Nephron progenitor cell (in vitro differentiated cells): ENCODE measurements around the gene SERPINA3.

Experiments
- DNase-seq: peaks from one replicate; pipeline ENCODE4 v3.0.0; 2021
- H3K27ac Mint-ChIP-seq: 2 replicates; pipeline ENCODE4 v1.8.0; 2021; ENCODE audit warnings: mild to moderate bottlenecking, moderate library complexity, mixed read lengths
- H3K27me3 Mint-ChIP-seq: 2 replicates; pipeline ENCODE4 v1.8.0; 2021; ENCODE audit warnings: mild to moderate bottlenecking, low read depth, mixed read lengths; ENCODE audit not compliant: poor library complexity
- H3K36me3 Mint-ChIP-seq: 2 replicates; pipeline ENCODE4 v1.8.0; 2021; ENCODE audit warnings: low read depth, mixed read lengths
- H3K4me1 Mint-ChIP-seq: 2 replicates; pipeline ENCODE4 v1.8.0; 2021; ENCODE audit warnings: mixed read lengths
- H3K4me3 Mint-ChIP-seq: 2 replicates; pipeline ENCODE4 v1.8.0; 2021; ENCODE audit warnings: mild to moderate bottlenecking, moderate library complexity, mixed read lengths
- H3K9me3 Mint-ChIP-seq: 2 replicates; pipeline ENCODE4 v1.8.0; 2021; ENCODE audit warnings: mild to moderate bottlenecking, moderate library complexity, mixed read lengths
- TF ChIP-seq, protein P1 (sequence below): fragments of 200-600 bp; sonication (generic); IDR thresholded peaks from 2 replicates; pipeline ENCODE4 v1.5.0; 2021; ENCODE audit warnings: antibody characterized with exemption

Gene SERPINA3

GRCh38 chr14:94612174-94612573, at the start of gene SERPINA3:
Gene SERPINA3, plus strand, starts transcription at chr14:94612391. Its CDS starts 2,051 bp downstream, at chr14:94614442.
- Mint-ChIP-seq H3K36me3 (no peaks in the 10 kb centered on the region), H3K27ac (no peak within 1 kb of the TSS), H3K27me3 (peaks cover 12% of the 10 kb centered on the region), H3K4me3 (no peak within 1 kb of the TSS), H3K9me3 (peaks cover 17% of the 10 kb centered on the region), H3K4me1 (peaks cover 4% of the 10 kb centered on the region)
- TF ChIP-seq, protein P1, sequence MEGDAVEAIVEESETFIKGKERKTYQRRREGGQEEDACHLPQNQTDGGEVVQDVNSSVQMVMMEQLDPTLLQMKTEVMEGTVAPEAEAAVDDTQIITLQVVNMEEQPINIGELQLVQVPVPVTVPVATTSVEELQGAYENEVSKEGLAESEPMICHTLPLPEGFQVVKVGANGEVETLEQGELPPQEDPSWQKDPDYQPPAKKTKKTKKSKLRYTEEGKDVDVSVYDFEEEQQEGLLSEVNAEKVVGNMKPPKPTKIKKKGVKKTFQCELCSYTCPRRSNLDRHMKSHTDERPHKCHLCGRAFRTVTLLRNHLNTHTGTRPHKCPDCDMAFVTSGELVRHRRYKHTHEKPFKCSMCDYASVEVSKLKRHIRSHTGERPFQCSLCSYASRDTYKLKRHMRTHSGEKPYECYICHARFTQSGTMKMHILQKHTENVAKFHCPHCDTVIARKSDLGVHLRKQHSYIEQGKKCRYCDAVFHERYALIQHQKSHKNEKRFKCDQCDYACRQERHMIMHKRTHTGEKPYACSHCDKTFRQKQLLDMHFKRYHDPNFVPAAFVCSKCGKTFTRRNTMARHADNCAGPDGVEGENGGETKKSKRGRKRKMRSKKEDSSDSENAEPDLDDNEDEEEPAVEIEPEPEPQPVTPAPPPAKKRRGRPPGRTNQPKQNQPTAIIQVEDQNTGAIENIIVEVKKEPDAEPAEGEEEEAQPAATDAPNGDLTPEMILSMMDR: no peak
- no peak for DNase-seq

GRCh38 chr14:94562941-94563883, 49.0 kb upstream of the SERPINA3 start:
- H3K4me1 Mint-ChIP-seq: no peaks in the 10 kb centered on the region
- no peak overlapping the region for H3K4me3 Mint-ChIP-seq
- no peaks in the 10 kb centered on the region for H3K9me3 Mint-ChIP-seq
- H3K27me3 Mint-ChIP-seq: peaks cover 20% of the 10 kb centered on the region
- no peak for DNase-seq
- no peaks in the 10 kb centered on the region for H3K36me3 Mint-ChIP-seq
- no peak overlapping the region for H3K27ac Mint-ChIP-seq
- TF ChIP-seq, protein P1: no peak

GRCh38 chr14:94564381-94564780, 47.8 kb upstream of the SERPINA3 start:
- TF ChIP-seq, protein P1: no peak
- Mint-ChIP-seq H3K27me3 (peaks cover 26% of the 10 kb centered on the region), H3K27ac (no peak overlapping the region), H3K4me1 (no peaks in the 10 kb centered on the region), H3K4me3 (no peak overlapping the region), H3K36me3 (no peaks in the 10 kb centered on the region), H3K9me3 (no peaks in the 10 kb centered on the region)
- DNase-seq: no peak

- no peaks in the 10 kb centered on the region for H3K36me3 Mint-ChIP-seq
- peaks cover 14% of the 10 kb centered on the region for H3K4me1 Mint-ChIP-seq
- H3K27me3 Mint-ChIP-seq: peaks cover 22% of the 10 kb centered on the region
- no peak for DNase-seq
- no peak overlapping the region for H3K27ac Mint-ChIP-seq
- TF ChIP-seq, protein P1: no peak
- no peak overlapping the region for H3K4me3 Mint-ChIP-seq
- no peaks in the 10 kb centered on the region for H3K9me3 Mint-ChIP-seq
These were observed 44.0 kb upstream of the SERPINA3 start for GRCh38 chr14:94568186-94568585.

GRCh38 chr14:94569381-94570001, 42.7 kb upstream of the SERPINA3 start:
- no peaks in the 10 kb centered on the region for H3K9me3 Mint-ChIP-seq
- no peak overlapping the region for H3K27ac Mint-ChIP-seq
- peaks cover 22% of the 10 kb centered on the region for H3K27me3 Mint-ChIP-seq
- H3K4me1 Mint-ChIP-seq: peaks cover 27% of the 10 kb centered on the region
- H3K4me3 Mint-ChIP-seq: no peak overlapping the region
- no peak for DNase-seq
- TF ChIP-seq, protein P1: no peak
- H3K36me3 Mint-ChIP-seq: no peaks in the 10 kb centered on the region
